ENCODE results near the gene FAIM2.

DNA sequence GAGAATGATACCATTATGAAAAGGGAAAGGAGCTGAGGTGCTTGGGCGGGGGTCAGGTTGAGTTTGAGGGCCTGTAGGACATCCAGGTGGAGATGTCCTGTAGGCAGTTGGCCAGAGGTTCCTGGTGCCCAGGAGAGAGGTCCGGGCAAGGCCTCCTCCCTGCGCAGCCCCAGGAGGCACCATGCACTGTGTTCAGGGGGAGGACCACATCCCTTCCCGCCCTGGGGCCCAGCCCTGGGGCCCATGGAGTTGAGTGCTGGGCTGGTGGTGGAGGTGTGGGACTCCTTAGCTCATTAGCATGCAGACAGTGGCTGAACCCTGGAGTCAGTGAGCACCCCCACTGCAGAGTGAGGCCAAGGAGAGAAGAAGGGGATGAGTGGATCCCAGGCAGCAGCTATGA lies 5.7 kb upstream of the FAIM2 start:
- no peak for TF ChIP-seq PATZ1 (CRISPR knock-in tag; IDR thresholded peaks at IDR 0.05; ENCODE audit: borderline replicate concordance)
- no peak for TF ChIP-seq CSRNP3 (CRISPR knock-in tag; IDR thresholded peaks at IDR 0.05)
- TF ChIP-seq, protein P1, sequence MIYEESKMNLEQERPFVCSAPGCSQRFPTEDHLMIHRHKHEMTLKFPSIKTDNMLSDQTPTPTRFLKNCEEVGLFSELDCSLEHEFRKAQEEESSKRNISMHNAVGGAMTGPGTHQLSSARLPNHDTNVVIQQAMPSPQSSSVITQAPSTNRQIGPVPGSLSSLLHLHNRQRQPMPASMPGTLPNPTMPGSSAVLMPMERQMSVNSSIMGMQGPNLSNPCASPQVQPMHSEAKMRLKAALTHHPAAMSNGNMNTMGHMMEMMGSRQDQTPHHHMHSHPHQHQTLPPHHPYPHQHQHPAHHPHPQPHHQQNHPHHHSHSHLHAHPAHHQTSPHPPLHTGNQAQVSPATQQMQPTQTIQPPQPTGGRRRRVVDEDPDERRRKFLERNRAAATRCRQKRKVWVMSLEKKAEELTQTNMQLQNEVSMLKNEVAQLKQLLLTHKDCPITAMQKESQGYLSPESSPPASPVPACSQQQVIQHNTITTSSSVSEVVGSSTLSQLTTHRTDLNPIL (CRISPR knock-in tag; IDR thresholded peaks at IDR 0.05; ENCODE audit: low read depth): no peak
- no peak for TF ChIP-seq ZFP3 (CRISPR knock-in tag; IDR thresholded peaks at IDR 0.05)
- no peak for TF ChIP-seq TSHZ2 (CRISPR knock-in tag; IDR thresholded peaks at IDR 0.05)
- no peak for TF ChIP-seq ARNTL (CRISPR knock-in tag; IDR thresholded peaks at IDR 0.05; ENCODE audit: borderline replicate concordance, low read depth)
